Upper lobe of right lung (tissue), 1 donor: Measurements from ENCODE around the gene PTPRN2. TPM values are rescaled to one million over a fixed set of nuclear protein-coding genes. Genes with fewer than 3 reads are reported as not detected.
A peak's percentile ranks its signal among the peaks of the same experiment; 100 is the strongest.
"Not testable (repeated sequence)": the region's sequence is repeated elsewhere in the genome, so short reads cannot be mapped to it uniquely, and the experiment has no call there.

ENCODE experiments used
- ATAC-seq: fragments of 200-7000 bp; cut with Tn5 transposase; one replicate; pipeline ENCODE4 v1.9.1; 2020; ENCODE audit warnings: mild to moderate bottlenecking, moderate library complexity
- DNase-seq: peaks from one replicate; pipeline ENCODE4 v3.0.0-alpha.2; 2020
- H3K27ac ChIP-seq: fragments of 200-600 bp; one replicate; pipeline ENCODE4 v1.8.0; 2022
- H3K27me3 ChIP-seq: fragments of 200-600 bp; one replicate; pipeline ENCODE4 v1.8.0; 2022; ENCODE audit warnings: mild to moderate bottlenecking
- H3K36me3 ChIP-seq: fragments of 200-600 bp; one replicate; pipeline ENCODE4 v1.8.0; 2022
- H3K4me1 ChIP-seq: fragments of 200-600 bp; one replicate; pipeline ENCODE4 v1.8.0; 2022
- H3K4me3 ChIP-seq: fragments of 200-600 bp; one replicate; pipeline ENCODE4 v1.8.0; 2022; ENCODE audit warnings: mild to moderate bottlenecking
- H3K9me3 ChIP-seq: fragments of 200-600 bp; one replicate; pipeline ENCODE4 v1.8.0; 2022
- CTCF ChIP-seq: fragments of 200-600 bp; IDR thresholded peaks from one replicate; pipeline ENCODE4 v1.8.0; 2022; ENCODE audit warnings: antibody characterized with exemption
- intact Hi-C: fragments of 100-400 bp; cut with DNase I; formaldehyde crosslinking; loops from one replicate; pipeline ENCODE4 v1.11.0; 2022
- total RNA-seq: library from RNA; stranded (reverse); fragmentation: NEBNext Ultra II Directional; extraction: Animal tissue kit (Norgen Biotek cat#: 25700); gene quantifications from one replicate; pipeline ENCODE4 v1.2.1, GENCODE V29; 2021
- donor health status: DM: no; HTN: yes; CAD: no; lungs with severe emphysema.

Gene PTPRN2
- total RNA-seq, 1 donor from 2014 or later = 4.9 TPM

- H3K27ac ChIP-seq = no peak overlapping the region
- H3K27me3 ChIP-seq = no peaks in the 10 kb centered on the region
- TF ChIP-seq CTCF = no peak
- DNase-seq = no peak
- no peak overlapping the region for H3K4me3 ChIP-seq
- ATAC-seq = no peak
- H3K9me3 ChIP-seq = no peaks in the 10 kb centered on the region
- H3K36me3 ChIP-seq = no peaks in the 10 kb centered on the region
- H3K4me1 ChIP-seq = no peaks in the 10 kb centered on the region
- intact Hi-C loops = no loop called here
Measured at GRCh38 chr7:157731126-157731525, 856.5 kb downstream of the PTPRN2 start.

GRCh38 chr7:157730614-157731013 is 857.0 kb downstream of the PTPRN2 start:
- Histone ChIP-seq H3K4me3 (no peak overlapping the region), H3K27me3 (no peaks in the 10 kb centered on the region), H3K27ac (no peak overlapping the region), H3K4me1 (no peaks in the 10 kb centered on the region), H3K9me3 (no peaks in the 10 kb centered on the region), H3K36me3 (no peaks in the 10 kb centered on the region)
- no peak for TF ChIP-seq CTCF
- intact Hi-C loops = no loop called here
- DNase-seq = no peak
- peak; percentile 9 for ATAC-seq

GRCh38 chr7:157729566-157729965 is 858.1 kb downstream of the PTPRN2 start:
- Histone ChIP-seq H3K36me3 (no peaks in the 10 kb centered on the region), H3K9me3 (no peaks in the 10 kb centered on the region), H3K4me3 (no peak overlapping the region), H3K4me1 (no peaks in the 10 kb centered on the region), H3K27me3 (peaks cover 4% of the 10 kb centered on the region), H3K27ac (no peak overlapping the region)
- peak; percentile 33 for ATAC-seq
- no peak for TF ChIP-seq CTCF
- intact Hi-C loops = no loop called here
- DNase-seq = no peak

GRCh38 chr7:157727964-157728615 is 859.5 kb downstream of the PTPRN2 start:
- no peak overlapping the region for H3K27ac ChIP-seq
- peaks cover 9% of the 10 kb centered on the region for H3K27me3 ChIP-seq
- DNase-seq (no peak), ATAC-seq (peak; percentile 40)
- no peak for TF ChIP-seq CTCF
- intact Hi-C loops = no loop called here
- no peaks in the 10 kb centered on the region for H3K36me3 ChIP-seq
- H3K4me3 ChIP-seq = no peak overlapping the region
- no peaks in the 10 kb centered on the region for H3K9me3 ChIP-seq
- no peaks in the 10 kb centered on the region for H3K4me1 ChIP-seq

GRCh38 chr7:157726764-157727163 is 860.9 kb downstream of the PTPRN2 start:
- Histone ChIP-seq H3K27me3 (peaks cover 9% of the 10 kb centered on the region), H3K27ac (no peak overlapping the region), H3K4me3 (no peak overlapping the region), H3K9me3 (no peaks in the 10 kb centered on the region), H3K4me1 (no peaks in the 10 kb centered on the region), H3K36me3 (no peaks in the 10 kb centered on the region)
- ATAC-seq (no peak), DNase-seq (no peak)
- intact Hi-C loops = no loop called here
- TF ChIP-seq CTCF = no peak

- H3K4me1 ChIP-seq, DNase-seq, H3K27me3 ChIP-seq, H3K36me3 ChIP-seq, intact Hi-C loops, H3K27ac ChIP-seq, H3K4me3 ChIP-seq, H3K9me3 ChIP-seq, ATAC-seq: not testable (repeated sequence)
Measured at GRCh38 chr7:157725312-157725711, 862.3 kb downstream of the PTPRN2 start.
